ENCODE results near the gene AP3M1.

The AP3M1 gene

DNA sequence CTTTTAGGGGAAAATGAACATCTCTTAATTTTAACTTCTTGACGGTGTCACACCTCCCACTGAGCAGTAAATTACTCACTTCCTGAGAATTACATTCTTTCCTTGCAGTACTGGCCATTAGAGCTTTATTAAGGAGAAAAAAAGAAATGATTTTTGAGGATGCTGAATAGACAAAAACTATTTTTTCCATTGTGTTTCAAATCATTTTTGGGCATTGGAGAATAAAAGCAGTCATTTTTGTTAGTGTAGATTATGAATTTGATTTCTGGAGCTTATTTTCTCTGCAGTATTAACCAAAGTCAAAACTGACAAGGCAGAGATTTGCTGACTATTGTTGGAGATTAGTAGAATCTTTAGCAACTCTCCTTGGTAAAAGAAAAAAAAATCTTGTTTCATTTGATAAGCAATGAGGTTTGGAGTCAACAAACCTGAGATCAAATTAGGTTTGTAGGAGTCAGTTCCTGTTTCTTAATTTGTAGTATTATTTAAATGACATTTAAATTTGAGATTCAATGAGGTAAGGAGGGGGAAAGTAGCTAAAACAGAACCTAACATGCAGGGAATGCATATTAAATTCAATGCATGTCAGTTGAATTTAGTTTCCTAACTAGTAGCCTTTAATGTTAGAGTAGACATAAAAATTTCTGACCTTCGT, 70.6 kb downstream of the AP3M1 start:
- no peak for DNase-seq (ENCODE audit: low spot score)

GRCh38 chr10:74079028-74079935, 71.3 kb downstream of the AP3M1 start:
- DNase-seq (ENCODE audit: low spot score): no peak

DNA sequence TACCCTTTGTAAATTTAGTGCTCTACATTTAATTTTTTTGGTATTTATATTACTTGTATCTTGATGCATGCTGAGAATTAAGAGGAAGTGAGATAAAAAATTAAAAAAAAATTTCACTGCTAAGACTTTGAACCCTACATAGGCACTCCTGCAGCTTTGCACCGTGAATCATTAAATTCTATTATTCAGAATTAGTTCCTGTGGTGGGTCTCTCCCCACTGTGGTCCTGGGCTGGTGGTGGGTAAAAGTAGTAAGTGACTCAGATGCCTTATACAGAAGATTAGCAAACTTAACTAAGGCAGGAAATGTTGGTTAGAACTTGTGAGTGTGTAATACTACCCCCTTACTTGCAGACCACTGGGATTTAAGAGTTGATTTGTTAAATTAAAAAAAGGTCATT, 72.6 kb downstream of the AP3M1 start:
- DNase-seq (ENCODE audit: low spot score): no peak

GRCh38 chr10:74077416-74077815, 73.2 kb downstream of the AP3M1 start:
- DNase-seq (ENCODE audit: low spot score): no peak

DNA sequence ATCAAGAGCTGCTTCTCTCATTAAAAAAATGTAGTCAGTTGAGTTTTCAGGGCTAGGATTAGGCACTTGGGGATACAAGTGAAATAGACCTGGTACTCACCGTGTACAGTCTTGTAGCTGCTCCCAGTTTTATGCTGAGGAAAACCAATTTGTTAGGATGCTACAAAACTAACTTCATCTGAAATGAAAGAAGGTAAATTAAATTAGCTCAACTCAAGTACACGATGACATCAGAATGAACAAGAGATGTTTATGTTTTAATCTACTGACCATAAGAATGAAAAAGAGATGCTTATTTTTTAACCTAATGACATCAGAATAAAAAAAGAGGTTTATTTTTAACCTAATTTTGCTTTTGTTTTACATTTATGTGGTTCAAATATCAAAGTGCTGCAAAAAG, 73.7 kb downstream of the AP3M1 start:
- no peak for DNase-seq (ENCODE audit: low spot score)

- no peak for DNase-seq (ENCODE audit: low spot score)
Observed at GRCh38 chr10:74075906-74076305, 74.7 kb downstream of the AP3M1 start.

GRCh38 chr10:74072503-74072902, 78.1 kb downstream of the AP3M1 start:
- DNase-seq (ENCODE audit: low spot score): no peak

DNA sequence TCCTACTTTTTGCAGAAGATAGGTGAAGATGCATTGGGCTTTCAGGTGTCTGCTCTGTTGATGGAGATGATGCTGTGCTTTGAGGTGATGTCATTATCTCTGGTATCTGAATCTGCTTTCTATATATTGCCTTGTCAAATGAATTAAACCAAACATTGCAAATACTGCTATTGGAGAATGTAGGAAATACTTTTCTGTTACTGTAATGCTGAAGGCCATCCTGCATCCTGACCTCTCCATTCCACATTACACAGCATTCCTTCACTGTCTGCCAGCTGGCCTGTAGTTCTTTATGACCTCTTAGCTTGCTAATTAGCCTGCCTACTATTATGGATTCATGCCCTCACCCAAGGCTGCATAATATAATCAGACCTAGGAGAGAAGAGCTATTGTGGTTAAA, 79.5 kb downstream of the AP3M1 start:
- DNase-seq (ENCODE audit: low spot score): no peak
